K562 (cell line): ENCODE data around the gene ABCA4. TPM values are rescaled to one million over a fixed set of nuclear protein-coding genes. Genes with fewer than 3 reads are reported as not detected.

Experiments
- ATAC-seq: fragments of 200-7000 bp; cut with Tn5 transposase; 3 replicates; pipeline ENCODE4 v1.9.1; 2020; ENCODE audit warnings: moderate library complexity
- BruUV-seq: library from RNA; stranded (reverse); fragments of 400-500 nt; replicated peaks from 2 replicates; lab custom pipeline; 2021; lab: Mats Ljungman, UMichigan
- CTCF ChIA-PET: fragments of 300-600 bp; formaldehyde crosslinking; extraction: SDS; loops from one replicate; lab custom pipeline; 2021; ENCODE audit warnings: low intra/inter-chr PET ratio; lab: Yijun Ruan, JAX
- POLR2A ChIA-PET: fragments of 300-600, 350-650 bp; sonication (Branson Sonifier 250); formaldehyde crosslinking; extraction: SDS; loops from one replicate; lab custom pipeline; 2021; ENCODE audit warnings: antibody characterized with exemption, inconsistent platforms; lab: Yijun Ruan, JAX
- DNase-seq, 4 experiments: peaks; one replicate each; pipeline versions ENCODE4 v3.0.0 to v3.0.0-alpha.2; 2011 to 2018; ENCODE audit warnings: low spot score in 3 of 4, mixed read lengths in 3 of 4; ENCODE audit errors: extremely low read depth in 1 of 4
- FAIRE-seq: peaks from 2 replicates; lab custom pipeline; 2011; peaks lifted over from hg19 to GRCh38; lab: Jason Lieb, UNC
- H2AFZ ChIP-seq: 2 replicates; pipeline ENCODE4 v1.6.0; 2011; ENCODE audit warnings: low read depth, low read length, control low read depth, inconsistent platforms
- H3K27ac ChIP-seq: fragments of 200-600 bp; 3 replicates; pipeline ENCODE4 v1.8.0; 2011; ENCODE audit warnings: low read depth, mild to moderate bottlenecking, control low read depth, inconsistent platforms, low read length, moderate library complexity, mixed read lengths; ENCODE audit errors: extremely low read depth
- H3K27me3 ChIP-seq, 2 experiments: fragments of 300-600 bp in 1 of 2; 2 replicates in 1 of 2; 3 replicates in 1 of 2; pipeline versions ENCODE4 v1.6.0 to v1.8.0; 2011; ENCODE audit warnings: inconsistent platforms in 2 of 2, low read length in 2 of 2, mild to moderate bottlenecking in 1 of 2, mixed read lengths in 1 of 2, moderate library complexity in 1 of 2; ENCODE audit not compliant: control insufficient read depth in 2 of 2, insufficient read depth in 2 of 2
- H3K36me3 ChIP-seq: fragments of 300-600 bp; 3 replicates; pipeline ENCODE4 v1.8.0; 2011; ENCODE audit warnings: mild to moderate bottlenecking, low read length, inconsistent platforms; ENCODE audit not compliant: control insufficient read depth, insufficient read depth
- H3K4me1 ChIP-seq, 2 experiments: fragments of 200-600 bp in 1 of 2; replicated peaks in 1 of 2; 2 replicates in 1 of 2; 3 replicates in 1 of 2; pipeline versions ENCODE4 v1.5.1 to v1.8.0; 2011; ENCODE audit warnings: inconsistent platforms in 2 of 2, low read length in 2 of 2, mild to moderate bottlenecking in 1 of 2, mixed read lengths in 1 of 2, moderate library complexity in 1 of 2; ENCODE audit not compliant: control insufficient read depth in 2 of 2, insufficient read depth in 2 of 2
- H3K4me2 ChIP-seq: 2 replicates; pipeline ENCODE4 v1.6.1; 2011; ENCODE audit warnings: low read length, control low read depth, inconsistent platforms, mixed read lengths; ENCODE audit not compliant: insufficient read depth
- H3K4me3 ChIP-seq: fragments of 200-600 bp; sonication (generic), shearing (Covaris generic); 2 replicates; pipeline ENCODE4 v1.5.1; 2016; ENCODE audit warnings: control low read depth, inconsistent platforms
- H3K79me2 ChIP-seq: fragments of 200-600 bp; 3 replicates; pipeline ENCODE4 v1.8.0; 2011; ENCODE audit warnings: low read length, inconsistent platforms; ENCODE audit not compliant: control insufficient read depth, insufficient read depth
- H3K9ac ChIP-seq, 2 experiments: 2 replicates each; pipeline versions ENCODE4 v1.6.0 to v1.6.1; 2011; ENCODE audit warnings: low read depth in 2 of 2, low read length in 2 of 2, control low read depth in 1 of 2, inconsistent platforms in 1 of 2, mild to moderate bottlenecking in 1 of 2, mixed read lengths in 1 of 2; ENCODE audit not compliant: insufficient read depth in 1 of 2
- H3K9me1 ChIP-seq: one replicate; pipeline ENCODE4 v1.6.0; 2011; ENCODE audit warnings: inconsistent platforms, mild to moderate bottlenecking, low read length, moderate library complexity; ENCODE audit not compliant: control insufficient read depth, insufficient read depth
- H3K9me3 ChIP-seq: replicated peaks from 2 replicates; pipeline ENCODE4 v1.5.1; 2011; ENCODE audit warnings: low read depth, low read length, inconsistent platforms; ENCODE audit not compliant: control insufficient read depth, insufficient read depth
- H4K20me1 ChIP-seq: replicated peaks from 2 replicates; pipeline ENCODE4 v1.6.1; 2011; ENCODE audit warnings: low read length, inconsistent platforms, mixed read lengths; ENCODE audit not compliant: control insufficient read depth, insufficient read depth
- EGR1 ChIP-seq: fragments of 450-650 bp; conservative IDR thresholded peaks from 2 replicates; pipeline ENCODE4 v1.6.1; 2017; ENCODE audit warnings: mild to moderate bottlenecking
- ILK ChIP-seq: fragments of 450-650 bp; IDR thresholded peaks from 2 replicates; pipeline ENCODE4 v1.6.1; 2016; ENCODE audit warnings: missing genetic modification characterization, low read depth, mild to moderate bottlenecking, missing compliant biosample characterization, moderate library complexity, borderline replicate concordance
- MAFG ChIP-seq: fragments of 450-650 bp; conservative IDR thresholded peaks from 2 replicates; pipeline ENCODE4 v1.6.1; 2016; ENCODE audit warnings: missing genetic modification characterization, missing compliant biosample characterization
- PHTF2 ChIP-seq: fragments of 250-450 bp; sonication (Bioruptor Pico); IDR thresholded peaks from 2 replicates; pipeline ENCODE4 v1.5.0; 2021; ENCODE audit warnings: mild to moderate bottlenecking
- PYGO2 ChIP-seq: fragments of 450-650 bp; IDR thresholded peaks from 2 replicates; pipeline ENCODE4 v1.6.1; 2016; ENCODE audit warnings: mild to moderate bottlenecking, missing genetic modification characterization, moderate library complexity, missing compliant biosample characterization
- SIRT6 ChIP-seq: IDR thresholded peaks from one replicate; pipeline ENCODE4 v1.6.1; 2012; ENCODE audit warnings: low read depth, mild to moderate bottlenecking, control low read depth, inconsistent platforms, low read length, moderate library complexity
- SUPT5H ChIP-seq: fragments of 450-650 bp; IDR thresholded peaks from 2 replicates; pipeline ENCODE4 v1.6.1; 2016
- TAL1 ChIP-seq: fragments of 450-650 bp; IDR thresholded peaks from 2 replicates; pipeline ENCODE4 v1.6.1; 2016; ENCODE audit warnings: mild to moderate bottlenecking
- TCF7L2 ChIP-seq: fragments of 150-350 bp; IDR thresholded peaks from 2 replicates; pipeline ENCODE4 v1.6.1; 2016; ENCODE audit warnings: low read depth, mild to moderate bottlenecking, low read length, moderate library complexity
- ZNF133 ChIP-seq: fragments of 250-450 bp; sonication (Bioruptor Pico); IDR thresholded peaks from 2 replicates; pipeline ENCODE4 v1.4.0; 2020; ENCODE audit warnings: mild to moderate bottlenecking
- ZNF197 ChIP-seq: fragments of 200-800 bp; sonication (Bioruptor generic); IDR thresholded peaks from 2 replicates; pipeline ENCODE4 v1.6.1; 2016; ENCODE audit warnings: low read depth, missing genetic modification characterization, missing compliant biosample characterization
- ZNF280B ChIP-seq: fragments of 250-450 bp; sonication (Bioruptor Pico); IDR thresholded peaks from 2 replicates; pipeline ENCODE4 v1.5.1; 2021; ENCODE audit warnings: mild to moderate bottlenecking
- ZNF764 ChIP-seq: fragments of 250-450 bp; sonication (Bioruptor Pico); IDR thresholded peaks from 2 replicates; pipeline ENCODE4 v1.4.0; 2020; ENCODE audit warnings: low read depth, mild to moderate bottlenecking, moderate library complexity
- ZSCAN32 ChIP-seq: fragments of 450-650 bp; formaldehyde crosslinking; IDR thresholded peaks from 2 replicates; pipeline ENCODE4 v1.4.0; 2020; ENCODE audit warnings: mild to moderate bottlenecking, moderate library complexity
- WGBS: fragments of 100-300 bp; shearing (Covaris generic); methylation state at CpG from one replicate; pipeline ENCODE4 v1.1.6; 2016; ENCODE audit warnings: low coverage, mixed read lengths; ENCODE audit not compliant: insufficient coverage; ENCODE audit errors: missing lambda C conversion rate; 5-methylcytosine and 5-hydroxymethylcytosine counted together
- in situ Hi-C: fragments of 300-500 bp; cut with MboI; formaldehyde crosslinking; loops from 4 replicates; pipeline ENCODE4 v1.15.0; 2018; ENCODE audit warnings: inconsistent platforms, mixed read lengths
- intact Hi-C: fragments of 100-400 bp; cut with micrococcal nuclease; formaldehyde crosslinking; loops from 2 replicates; pipeline ENCODE4 v1.14.2; 2022
- polyA plus RNA-seq, 8 experiments: library from polyadenylated mRNA; depleted of rRNA in 4 of 8; stranded (reverse) in 5 of 8; unstranded in 3 of 8; fragments of >200 nt; fragmentation: Nextera tagmentation in 2 of 8; fragmentation: Illumina TruSeq in 1 of 8; extraction: Ambion mirVana in 2 of 8; extraction: Trizol in 1 of 8; gene quantifications; 2 replicates each; pipeline versions ENCODE4 v1.2.1 to v1.2.3, GENCODE V29; 2011 to 2014; ENCODE audit warnings: inconsistent platforms in 1 of 8, missing spikeins in 1 of 8
- total RNA-seq, 7 experiments: library from RNA; depleted of rRNA in 6 of 7; stranded (reverse); fragments of >200 nt in 6 of 7; fragmentation: Illumina TruSeq in 2 of 7; extraction: Trizol in 2 of 7; gene quantifications; 2 replicates each; pipeline versions ENCODE4 v1.2.1 to v1.2.3, GENCODE V29; 2011 to 2021; ENCODE audit warnings: low replicate concordance in 1 of 7
- TF ChIP-seq, protein P1 (sequence below): fragments of 250-450 bp; sonication (Bioruptor Pico); IDR thresholded peaks from 2 replicates; pipeline ENCODE4 v1.6.1; 2021; ENCODE audit warnings: mild to moderate bottlenecking

The ABCA4 gene
- total and polyA plus RNA-seq, 9 of the 15 experiments (the other 6 are each of a cell fraction or from before 2014, with no cell fraction given), result 0.01 to 0.04 TPM; not detected in 7

DNA sequence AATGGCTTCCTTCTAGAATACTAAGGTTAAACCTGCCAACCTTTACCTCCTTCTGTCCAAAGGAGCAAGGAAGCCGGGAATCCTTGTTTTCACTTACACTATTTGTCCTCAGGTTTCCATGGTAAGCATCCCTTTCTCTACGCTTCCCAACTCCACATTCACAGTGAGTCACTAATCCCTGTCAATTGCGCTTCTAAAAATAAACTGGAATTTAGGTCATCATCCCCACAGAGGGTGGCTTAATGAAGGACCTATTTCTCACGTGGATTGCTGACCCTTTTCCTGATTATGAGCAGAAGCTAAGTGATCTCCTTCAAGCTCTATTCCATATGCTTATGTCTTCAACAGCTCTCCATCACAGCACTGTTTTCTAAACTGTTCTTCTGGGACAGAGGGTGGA, 39.9 kb upstream of the ABCA4 start:
- Histone ChIP-seq H3K4me1 (no peaks in the 10 kb centered on the region), H3K4me2 (no peak overlapping the region), H3K9me3 (no peaks in the 10 kb centered on the region), H3K27ac (no peak overlapping the region), H3K9me1 (no peaks in the 10 kb centered on the region), H3K4me3 (no peak overlapping the region), H3K79me2 (no peaks in the 10 kb centered on the region), H2AFZ (no peak overlapping the region), H3K9ac (no peak overlapping the region), H4K20me1 (no peaks in the 10 kb centered on the region)
- in situ Hi-C loops (no loop called here), intact Hi-C loops (no loop called here)
- 0% methylated on average over 4 of the region's 4 CpGs for WGBS
- no TSS peak for BruUV-seq
- POLR2A ChIA-PET, result no interaction called here
- no peak for TF ChIP-seq ZNF197
- TF ChIP-seq ILK (tag), result no peak
- TF ChIP-seq, protein P1, sequence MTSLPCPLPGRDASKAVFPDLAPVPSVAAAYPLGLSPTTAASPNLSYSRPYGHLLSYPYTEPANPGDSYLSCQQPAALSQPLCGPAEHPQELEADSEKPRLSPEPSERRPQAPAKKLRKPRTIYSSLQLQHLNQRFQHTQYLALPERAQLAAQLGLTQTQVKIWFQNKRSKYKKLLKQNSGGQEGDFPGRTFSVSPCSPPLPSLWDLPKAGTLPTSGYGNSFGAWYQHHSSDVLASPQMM (CRISPR knock-in tag), result no peak
- TF ChIP-seq, all 486 proteins: peak for 0
- Histone ChIP-seq H3K36me3 (no peaks in the 10 kb centered on the region), H3K27me3 (no peaks in the 10 kb centered on the region)
- DNase-seq (no peak), FAIRE-seq (no peak), ATAC-seq (no peak)
- CTCF ChIA-PET, result no interaction called here

GRCh38 chr1:94156096-94156625, 35.2 kb upstream of the ABCA4 start:
- no peak overlapping the region for H3K27ac ChIP-seq
- DNase-seq, result no peak
- H3K9me1 ChIP-seq, result no peaks in the 10 kb centered on the region
- H3K79me2 ChIP-seq, result no peaks in the 10 kb centered on the region
- peaks cover 0 to 6% of the 10 kb centered on the region in 2 experiments; a peak in 2 of 5 replicates for H3K27me3 ChIP-seq
- BruUV-seq, result no TSS peak
- no peaks in the 10 kb centered on the region for H4K20me1 ChIP-seq
- in situ Hi-C loops, result no loop called here
- intact Hi-C loops, result no loop called here
- no peaks in the 10 kb centered on the region for H3K9me3 ChIP-seq
- WGBS, result 0% methylated on average over 1 of the region's 1 CpG
- no peak overlapping the region for H2AFZ ChIP-seq
- no peaks in the 10 kb centered on the region for H3K36me3 ChIP-seq
- no peak for ATAC-seq
- FAIRE-seq, result no peak
- H3K4me2 ChIP-seq, result no peak overlapping the region
- no peaks in the 10 kb centered on the region for H3K4me1 ChIP-seq
- CTCF ChIA-PET, result no interaction called here
- H3K4me3 ChIP-seq, result no peak overlapping the region
- H3K9ac ChIP-seq, result no peak overlapping the region
- POLR2A ChIA-PET, result no interaction called here
- TF ChIP-seq PYGO2 (no peak), SUPT5H (no peak), TCF7L2 (no peak), ZNF280B (CRISPR knock-in tag) (no peak), SIRT6 (no peak), ZNF764 (CRISPR knock-in tag) (no peak), PHTF2 (CRISPR knock-in tag) (no peak), ZNF133 (CRISPR knock-in tag) (no peak), MAFG (tag) (no peak), ZSCAN32 (CRISPR knock-in tag) (no peak), TAL1 (no peak), EGR1 (no peak)
